Glutamatergic neuron (in vitro differentiated cells): ENCODE results near the gene LCN10. TPM values are rescaled to one million over a fixed set of nuclear protein-coding genes. Genes with fewer than 3 reads are reported as not detected.

Experiments used
- DNase-seq: peaks from one replicate; pipeline ENCODE4 v3.0.0; 2022
- H3K27ac Mint-ChIP-seq: one replicate; pipeline ENCODE4 v1.8.0; 2020; ENCODE audit warnings: mild to moderate bottlenecking, mixed read lengths, inconsistent platforms; ENCODE audit not compliant: unreplicated experiment
- H3K27me3 Mint-ChIP-seq: one replicate; pipeline ENCODE4 v1.8.0; 2020; ENCODE audit warnings: mild to moderate bottlenecking, moderate library complexity, mixed read lengths, inconsistent platforms; ENCODE audit not compliant: unreplicated experiment
- H3K36me3 Mint-ChIP-seq: one replicate; pipeline ENCODE4 v1.8.0; 2020; ENCODE audit warnings: mild to moderate bottlenecking, mixed read lengths, inconsistent platforms; ENCODE audit not compliant: unreplicated experiment
- H3K4me1 Mint-ChIP-seq: one replicate; pipeline ENCODE4 v1.8.0; 2020; ENCODE audit warnings: mild to moderate bottlenecking, low read depth, mixed read lengths, inconsistent platforms; ENCODE audit not compliant: unreplicated experiment
- H3K4me3 Mint-ChIP-seq: one replicate; pipeline ENCODE4 v1.8.0; 2020; ENCODE audit warnings: mild to moderate bottlenecking, mixed read lengths, inconsistent platforms; ENCODE audit not compliant: unreplicated experiment
- H3K9me3 Mint-ChIP-seq: one replicate; pipeline ENCODE4 v1.8.0; 2020; ENCODE audit warnings: mild to moderate bottlenecking, moderate library complexity, mixed read lengths, inconsistent platforms; ENCODE audit not compliant: unreplicated experiment
- total RNA-seq: library from RNA; stranded (reverse); fragmentation: NEBNext Ultra II Directional; extraction: Animal tissue kit (Norgen Biotek cat#: 25700); gene quantifications from one replicate; pipeline ENCODE4 v1.2.1, GENCODE V29; 2021; ENCODE audit not compliant: unreplicated experiment
- TF ChIP-seq, protein P1 (sequence below): fragments of 200-600 bp; sonication (generic); IDR thresholded peaks from one replicate; pipeline ENCODE4 v1.5.0; 2021; ENCODE audit not compliant: partially characterized antibody, unreplicated experiment

LCN10 gene
- total RNA-seq, 1 donor from 2014 or later = not detected

- no peaks in the 10 kb centered on the region for H3K4me1 Mint-ChIP-seq
- no peaks in the 10 kb centered on the region for H3K27me3 Mint-ChIP-seq
- TF ChIP-seq, protein P1, sequence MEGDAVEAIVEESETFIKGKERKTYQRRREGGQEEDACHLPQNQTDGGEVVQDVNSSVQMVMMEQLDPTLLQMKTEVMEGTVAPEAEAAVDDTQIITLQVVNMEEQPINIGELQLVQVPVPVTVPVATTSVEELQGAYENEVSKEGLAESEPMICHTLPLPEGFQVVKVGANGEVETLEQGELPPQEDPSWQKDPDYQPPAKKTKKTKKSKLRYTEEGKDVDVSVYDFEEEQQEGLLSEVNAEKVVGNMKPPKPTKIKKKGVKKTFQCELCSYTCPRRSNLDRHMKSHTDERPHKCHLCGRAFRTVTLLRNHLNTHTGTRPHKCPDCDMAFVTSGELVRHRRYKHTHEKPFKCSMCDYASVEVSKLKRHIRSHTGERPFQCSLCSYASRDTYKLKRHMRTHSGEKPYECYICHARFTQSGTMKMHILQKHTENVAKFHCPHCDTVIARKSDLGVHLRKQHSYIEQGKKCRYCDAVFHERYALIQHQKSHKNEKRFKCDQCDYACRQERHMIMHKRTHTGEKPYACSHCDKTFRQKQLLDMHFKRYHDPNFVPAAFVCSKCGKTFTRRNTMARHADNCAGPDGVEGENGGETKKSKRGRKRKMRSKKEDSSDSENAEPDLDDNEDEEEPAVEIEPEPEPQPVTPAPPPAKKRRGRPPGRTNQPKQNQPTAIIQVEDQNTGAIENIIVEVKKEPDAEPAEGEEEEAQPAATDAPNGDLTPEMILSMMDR = no peak
- no peaks in the 10 kb centered on the region for H3K36me3 Mint-ChIP-seq
- H3K27ac Mint-ChIP-seq = no peak overlapping the region
- DNase-seq = no peak
- H3K9me3 Mint-ChIP-seq = peaks cover 3% of the 10 kb centered on the region
- no peak overlapping the region for H3K4me3 Mint-ChIP-seq
Measured at GRCh38 chr9:136739509-136739908, 3.2 kb downstream of the LCN10 start.

- no peak for DNase-seq
- Mint-ChIP-seq H3K9me3 (peaks cover 5% of the 10 kb centered on the region), H3K4me3 (no peak overlapping the region), H3K4me1 (no peaks in the 10 kb centered on the region), H3K36me3 (no peaks in the 10 kb centered on the region), H3K27ac (no peak overlapping the region), H3K27me3 (no peaks in the 10 kb centered on the region)
- TF ChIP-seq, protein P1 = no peak
Measured at GRCh38 chr9:136738960-136739359, 3.8 kb downstream of the LCN10 start.

GRCh38 chr9:136735812-136736480 is 6.8 kb downstream of the LCN10 start:
- TF ChIP-seq, protein P1 = no peak
- no peaks in the 10 kb centered on the region for H3K27me3 Mint-ChIP-seq

GRCh38 chr9:136734837-136735496 is 7.8 kb downstream of the LCN10 start:
- H3K4me3 Mint-ChIP-seq = no peak overlapping the region
- H3K36me3 Mint-ChIP-seq = no peaks in the 10 kb centered on the region
- no peaks in the 10 kb centered on the region for H3K4me1 Mint-ChIP-seq
- DNase-seq = no peak
- H3K9me3 Mint-ChIP-seq = peaks cover 6% of the 10 kb centered on the region
- peaks cover 2% of the 10 kb centered on the region for H3K27me3 Mint-ChIP-seq
- TF ChIP-seq, protein P1 = no peak
- no peak overlapping the region for H3K27ac Mint-ChIP-seq

More at GRCh38 chr9:136735812-136736480, 6.8 kb downstream of the LCN10 start:
- Mint-ChIP-seq H3K36me3 (no peaks in the 10 kb centered on the region), H3K9me3 (peaks cover 6% of the 10 kb centered on the region), H3K4me3 (no peak overlapping the region), H3K4me1 (no peaks in the 10 kb centered on the region), H3K27ac (no peak overlapping the region)
- no peak for DNase-seq

GRCh38 chr9:136733611-136734010 is 9.1 kb downstream of the LCN10 start:
- Mint-ChIP-seq H3K4me1 (no peaks in the 10 kb centered on the region), H3K4me3 (no peak overlapping the region), H3K27ac (no peak overlapping the region), H3K36me3 (no peaks in the 10 kb centered on the region), H3K9me3 (peaks cover 7% of the 10 kb centered on the region), H3K27me3 (peaks cover 2% of the 10 kb centered on the region)
- no peak for DNase-seq
- TF ChIP-seq, protein P1 = no peak
